Spleen (tissue), 11 donors: ENCODE results near the gene OSBPL10. TPM values are rescaled to one million over a fixed set of nuclear protein-coding genes. Genes with fewer than 3 reads are reported as not detected.

Experiments used
- DNase-seq: peaks from one replicate; pipeline ENCODE4 v3.0.0-alpha.2; 2020
- H3K27ac ChIP-seq, 8 donors: fragments of 200-600 bp; sonication (generic) in 7 of 8; 1 replicate in 4 of 8; 2 replicates in 4 of 8; pipeline versions ENCODE4 v1.5.0 to v1.8.0; 2016 to 2021; ENCODE audit warnings: inconsistent platforms in 4 of 8, mild to moderate bottlenecking in 4 of 8, moderate library complexity in 1 of 8
- H3K27me3 ChIP-seq, 7 donors: fragments of 200-600 bp; sonication (generic) in 6 of 7; replicated peaks in 1 of 7; 1 replicate in 4 of 7; 2 replicates in 3 of 7; pipeline versions ENCODE4 v1.5.0 to v1.8.0; 2016 to 2021; ENCODE audit warnings: inconsistent platforms in 3 of 7, mild to moderate bottlenecking in 1 of 7
- H3K36me3 ChIP-seq, 6 donors: fragments of 200-600 bp; sonication (generic) in 5 of 6; 1 replicate in 4 of 6; 2 replicates in 2 of 6; pipeline versions ENCODE4 v1.5.0 to v1.8.0; 2016 to 2021; ENCODE audit warnings: inconsistent platforms in 2 of 6
- H3K4me1 ChIP-seq, 6 donors: fragments of 200-600 bp; sonication (generic) in 5 of 6; 1 replicate in 3 of 6; 2 replicates in 3 of 6; pipeline versions ENCODE4 v1.5.0 to v1.8.0; 2016 to 2021; ENCODE audit warnings: inconsistent platforms in 3 of 6
- H3K4me3 ChIP-seq, 8 donors: fragments of 200-600 bp; sonication (generic) in 7 of 8; 1 replicate in 4 of 8; 2 replicates in 4 of 8; pipeline versions ENCODE4 v1.5.0 to v1.8.0; 2016 to 2021; ENCODE audit warnings: inconsistent platforms in 4 of 8, mild to moderate bottlenecking in 4 of 8, moderate library complexity in 2 of 8
- H3K9me3 ChIP-seq, 8 donors: fragments of 200-600 bp; sonication (generic) in 7 of 8; 1 replicate in 4 of 8; 2 replicates in 4 of 8; pipeline versions ENCODE4 v1.5.0 to v1.8.0; 2016 to 2021; ENCODE audit warnings: inconsistent platforms in 4 of 8
- CTCF ChIP-seq, 11 experiments: fragments of 200-600 bp in 7 of 11; fragments of 450-650 bp in 4 of 11; sonication (generic) in 4 of 11; IDR thresholded peaks in 8 of 11; conservative IDR thresholded peaks in 3 of 11; 1 replicate in 7 of 11; 2 replicates in 4 of 11; pipeline versions ENCODE4 v1.4.0 to v1.8.0; 2016 to 2021; ENCODE audit warnings: antibody characterized with exemption in 11 of 11, inconsistent platforms in 4 of 11, mild to moderate bottlenecking in 1 of 11
- POLR2A ChIP-seq, 3 donors: fragments of 450-650 bp; IDR thresholded peaks; one replicate each; pipeline ENCODE4 v1.5.1; 2017; ENCODE audit warnings: antibody characterized with exemption in 3 of 3, mild to moderate bottlenecking in 1 of 3
- POLR2AphosphoS5 ChIP-seq, 3 donors: sonication (generic); formaldehyde crosslinking; IDR thresholded peaks; one replicate each; pipeline ENCODE4 v1.5.1; 2017; ENCODE audit warnings: antibody characterized with exemption in 3 of 3
- WGBS, 5 donors: extraction: QIAGEN DNeasy Blood & Tissue Kit in 3 of 5; methylation state at CpG; one replicate each; pipeline versions ENCODE4 v1.1.5 to v1.1.7; 2013 to 2018; 5-methylcytosine and 5-hydroxymethylcytosine counted together
- intact Hi-C: fragments of 100-400 bp; cut with DNase I; formaldehyde crosslinking; loops from one replicate; pipeline ENCODE4 v1.15.0; 2023; ENCODE audit warnings: low total_unique reads
- polyA plus RNA-seq, 3 donors: library from polyadenylated mRNA; stranded (reverse); fragments of 200-250 nt; gene quantifications; one replicate each; pipeline ENCODE4 v1.2.1, GENCODE V29; 2013
- total RNA-seq, 7 donors: library from RNA; depleted of rRNA in 3 of 7; stranded (reverse); fragments of >200 nt in 3 of 7; fragmentation: NEBNext Ultra II Directional in 4 of 7; extraction: Animal tissue kit (Norgen Biotek cat#: 25700) in 4 of 7; gene quantifications; one replicate each; pipeline versions ENCODE4 v1.1.0 to v1.2.1, GENCODE V29; 2016 to 2021
- donor health status: healthy with polysubstance abuse.
- donor health status: DM: no; HTN: no; CAD: no; lungs with moderate emphysema.
- donor health status: DM: no; HTN: no; CAD: no.
- donor health status: Bipolar disorder and iron deficiency.
- donor health status: healthy.
- donor health status: DM: no; HTN: no; CAD: no.
- donor health status: DM: yes; HTN: yes; CAD: no.

The OSBPL10 gene
- total and polyA plus RNA-seq, 10 donors, result 3.8 to 95.1 (median 56.5) TPM

GRCh38 chr3:31958701-31959152, 22.3 kb downstream of the OSBPL10 start:
- peaks cover 2 to 20% (median 15%) of the 10 kb centered on the region in 8 donors for H3K9me3 ChIP-seq
- TF ChIP-seq POLR2AphosphoS5 (IDR thresholded peaks at IDR 0.05), result peak in 1 of 3 donors; percentile 77
- no peak for TF ChIP-seq POLR2A (IDR thresholded peaks at IDR 0.05)
- no peak for TF ChIP-seq CTCF (IDR thresholded peaks at IDR 0.05 in 8 of 11, conservative IDR thresholded peaks at IDR 0.05 in 3 of 11)
- H3K4me1 ChIP-seq, result peaks cover 30 to 90% (median 63%) of the 10 kb centered on the region in 6 donors
- H3K4me3 ChIP-seq, result peak overlapping the region in 1 of 8 donors; percentile 48
- intact Hi-C loops, result no loop called here
- 56 to 83% (median 68%) methylated on average over 3 of the region's 3 CpGs for WGBS, 5 donors
- H3K36me3 ChIP-seq, result peaks cover 0 to 4% (median 0%) of the 10 kb centered on the region in 6 donors
- peak overlapping the region; percentile 55 to 82 (median 71) for H3K27ac ChIP-seq
- no peaks in the 10 kb centered on the region for H3K27me3 ChIP-seq
- no peak for DNase-seq

- TF ChIP-seq POLR2AphosphoS5 (IDR thresholded peaks at IDR 0.05) (no peak), CTCF (IDR thresholded peaks at IDR 0.05 in 8 of 11, conservative IDR thresholded peaks at IDR 0.05 in 3 of 11) (no peak), POLR2A (IDR thresholded peaks at IDR 0.05) (no peak)
- no peak for DNase-seq
- Histone ChIP-seq H3K4me3 (no peak overlapping the region), H3K27ac (peak overlapping the region in 5 of 8 donors; percentile 67 to 82 (median 80)), H3K4me1 (peaks cover 30 to 90% (median 66%) of the 10 kb centered on the region in 6 donors), H3K27me3 (no peaks in the 10 kb centered on the region), H3K36me3 (peaks cover 0 to 4% (median 0%) of the 10 kb centered on the region in 6 donors), H3K9me3 (peaks cover 2 to 20% (median 15%) of the 10 kb centered on the region in 8 donors)
- intact Hi-C loops, result no loop called here
- WGBS, 5 donors, result 80 to 89% (median 82%) methylated on average over 3 of the region's 3 CpGs
Observed at GRCh38 chr3:31957106-31957505, 24.0 kb downstream of the OSBPL10 start.

- no peak for DNase-seq
- Histone ChIP-seq H3K4me1 (peaks cover 23 to 90% (median 56%) of the 10 kb centered on the region in 6 donors), H3K27ac (peak overlapping the region in 3 of 8 donors; percentile 5 to 82 (median 71)), H3K4me3 (no peak overlapping the region), H3K9me3 (peaks cover 2 to 20% (median 15%) of the 10 kb centered on the region in 8 donors), H3K36me3 (peaks cover 0 to 4% (median 0%) of the 10 kb centered on the region in 6 donors), H3K27me3 (no peaks in the 10 kb centered on the region)
- TF ChIP-seq POLR2A (IDR thresholded peaks at IDR 0.05), result no peak
- intact Hi-C loops, result no loop called here
Observed at GRCh38 chr3:31955581-31955980, 25.5 kb downstream of the OSBPL10 start.

GRCh38 chr3:31953636-31954035, 27.4 kb downstream of the OSBPL10 start:
- no peaks in the 10 kb centered on the region for H3K27me3 ChIP-seq
- peak overlapping the region in 5 of 8 donors; percentile 58 to 82 (median 69) for H3K27ac ChIP-seq
- H3K4me3 ChIP-seq, result no peak overlapping the region
- intact Hi-C loops, result no loop called here
- WGBS, 5 donors, result 66 to 77% (median 73%) methylated on average over 2 of the region's 2 CpGs
- DNase-seq, result no peak
- H3K9me3 ChIP-seq, result peaks cover 2 to 23% (median 15%) of the 10 kb centered on the region in 8 donors
- TF ChIP-seq POLR2A (IDR thresholded peaks at IDR 0.05) (no peak), CTCF (IDR thresholded peaks at IDR 0.05 in 8 of 11, conservative IDR thresholded peaks at IDR 0.05 in 3 of 11) (no peak), POLR2AphosphoS5 (IDR thresholded peaks at IDR 0.05) (no peak)
- H3K4me1 ChIP-seq, result peaks cover 6 to 86% (median 43%) of the 10 kb centered on the region in 6 donors
- peaks cover 0 to 4% (median 0%) of the 10 kb centered on the region in 6 donors for H3K36me3 ChIP-seq
